ENCODE results near the gene GOSR2. TPM values are rescaled to one million over a fixed set of nuclear protein-coding genes. Genes with fewer than 3 reads are reported as not detected.

GOSR2 gene
- polyA plus RNA-seq, 1 of the 3 experiments (the other 2 are of a cell fraction): 74.2 TPM

DNA sequence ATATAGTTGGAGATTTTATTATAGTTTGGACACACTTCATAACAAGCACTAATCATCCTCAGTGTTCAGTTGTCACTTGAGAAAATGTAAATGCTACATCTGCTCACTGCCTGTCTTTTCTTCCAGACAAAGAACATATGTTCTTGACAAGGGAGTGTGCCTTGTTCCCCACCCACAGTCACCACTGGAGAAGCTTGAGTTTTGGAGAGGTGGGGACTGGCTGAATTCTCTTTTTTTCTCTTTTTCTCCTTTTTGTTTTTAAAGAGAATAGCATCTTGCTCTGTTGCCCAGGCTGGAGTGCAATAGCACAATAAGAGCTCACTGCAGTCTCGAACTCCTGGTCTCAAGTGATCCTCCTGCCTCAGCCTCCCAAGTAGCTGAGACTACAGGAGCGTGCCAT is 40.6 kb downstream of the GOSR2 start:
- H3K27me3 ChIP-seq (ENCODE audit: insufficient read depth): no peaks in the 10 kb centered on the region
- no peaks in the 10 kb centered on the region for H4K20me1 ChIP-seq (ENCODE audit: insufficient read depth)
- no peak overlapping the region for H3K9ac ChIP-seq
- no peak overlapping the region for H3K4me2 ChIP-seq
- H3K27ac ChIP-seq (ENCODE audit: low read depth in 2 of 2, low read length in 1 of 2): no peak overlapping the region
- ChIA-PET POLR2A (interaction anchor here (0.6 kb wide), 1 partner anchor 1167 kb away, joined by 3 read pairs; no protein-coding TSS in a partner anchor), CTCF (interaction anchor here (0.9 to 3.3 kb wide), 8 partner anchors 12 to 122 kb away, joined by 3 to 25 read pairs (median 4); no protein-coding TSS in a partner anchor)
- H3K79me2 ChIP-seq (ENCODE audit: insufficient read depth): no peaks in the 10 kb centered on the region
- TF ChIP-seq NFIC (IDR thresholded peaks at IDR 0.05; ENCODE audit: borderline replicate concordance): no peak
- no peak for TF ChIP-seq RAD21 (IDR thresholded peaks at IDR 0.05; ENCODE audit: low read length)
- TF ChIP-seq TEAD4 (IDR thresholded peaks at IDR 0.05; ENCODE audit: borderline replicate concordance, insufficient read depth): no peak
- no peaks in the 10 kb centered on the region for H3K9me2 ChIP-seq
- no peak overlapping the region for H2AFZ ChIP-seq (ENCODE audit: low read depth)
- no peaks in the 10 kb centered on the region for H3F3A ChIP-seq (replicated peaks; ENCODE audit: insufficient read depth)
- no peak overlapping the region for H3K4me3 ChIP-seq (ENCODE audit: low read depth in 2 of 2, low read length in 1 of 2)
- H3K36me3 ChIP-seq (replicated peaks in 1 of 2; ENCODE audit: control insufficient read depth in 1 of 2, insufficient read depth in 2 of 2, low read length in 1 of 2): no peaks in the 10 kb centered on the region
- H3K9me3 ChIP-seq: no peaks in the 10 kb centered on the region
- no peak for DNase-seq
- 31% methylated on average over 2 of the region's 2 CpGs for WGBS (ENCODE audit: low lambda C conversion rate)
- H3K4me1 ChIP-seq (ENCODE audit: control insufficient read depth in 1 of 2, insufficient read depth in 2 of 2, low read depth in 1 of 2, low read length in 1 of 2): peaks cover 0 to 2% of the 10 kb centered on the region in 2 experiments; a peak in 1 of 4 replicates

GRCh38 chr17:46964315-46965265 is 41.6 kb downstream of the GOSR2 start:
- POLR2A ChIA-PET: no interaction called here
- H3K27me3 ChIP-seq (ENCODE audit: insufficient read depth): no peaks in the 10 kb centered on the region
- peak; percentile 99 for TF ChIP-seq REST (IDR thresholded peaks at IDR 0.05; ENCODE audit: low read depth, low read length)
- no peak for TF ChIP-seq RAD21 (IDR thresholded peaks at IDR 0.05; ENCODE audit: low read length)
- H3K9me2 ChIP-seq: no peaks in the 10 kb centered on the region
- H3K79me2 ChIP-seq (ENCODE audit: insufficient read depth): no peaks in the 10 kb centered on the region
- peaks cover 0 to 2% of the 10 kb centered on the region in 2 experiments; a peak in 1 of 4 replicates for H3K4me1 ChIP-seq (ENCODE audit: control insufficient read depth in 1 of 2, insufficient read depth in 2 of 2, low read depth in 1 of 2, low read length in 1 of 2)
- H4K20me1 ChIP-seq (ENCODE audit: insufficient read depth): no peaks in the 10 kb centered on the region
- no peak overlapping the region for H3K9ac ChIP-seq
- H3K9me3 ChIP-seq: no peaks in the 10 kb centered on the region
- H2AFZ ChIP-seq (ENCODE audit: low read depth): no peak overlapping the region
- no peak overlapping the region for H3K27ac ChIP-seq (ENCODE audit: low read depth in 2 of 2, low read length in 1 of 2)
- WGBS (ENCODE audit: low lambda C conversion rate): 75% methylated on average over 9 of the region's 9 CpGs
- no peaks in the 10 kb centered on the region for H3K36me3 ChIP-seq (replicated peaks in 1 of 2; ENCODE audit: control insufficient read depth in 1 of 2, insufficient read depth in 2 of 2, low read length in 1 of 2)
- H3F3A ChIP-seq (replicated peaks; ENCODE audit: insufficient read depth): no peaks in the 10 kb centered on the region
- no peak overlapping the region for H3K4me2 ChIP-seq
- no peak overlapping the region for H3K4me3 ChIP-seq (ENCODE audit: low read depth in 2 of 2, low read length in 1 of 2)
- DNase-seq: no peak
- CTCF ChIA-PET: interaction anchor here (0.6 to 2.5 kb wide), 5 partner anchors 13 to 36 kb away, joined by 3 to 11 read pairs (median 6); no protein-coding TSS in a partner anchor
